Neuron (in vitro differentiated cells): Measurements from ENCODE around the gene ZBTB17.
"Not testable (repeated sequence)": the region's sequence is repeated elsewhere in the genome, so short reads cannot be mapped to it uniquely, and the experiment has no call there.

Experiments used
- H2AFZ ChIP-seq: one replicate; pipeline ENCODE4 v1.6.1; 2013; ENCODE audit warnings: low read depth, mild to moderate bottlenecking, inconsistent platforms, low read length, moderate library complexity
- H3K27me3 ChIP-seq: one replicate; pipeline ENCODE4 v1.6.1; 2013; ENCODE audit warnings: low read length; ENCODE audit not compliant: insufficient read depth
- H3K36me3 ChIP-seq: one replicate; pipeline ENCODE4 v1.6.1; 2013; ENCODE audit warnings: low read length; ENCODE audit not compliant: insufficient read depth
- H3K4me1 ChIP-seq: one replicate; pipeline ENCODE4 v1.6.1; 2013; ENCODE audit warnings: low read length; ENCODE audit not compliant: insufficient read depth
- H3K4me3 ChIP-seq: 2 replicates; pipeline ENCODE4 v1.5.1; 2013; ENCODE audit warnings: mild to moderate bottlenecking, low read length, moderate library complexity
- H3K9me3 ChIP-seq: one replicate; pipeline ENCODE4 v1.6.1; 2013; ENCODE audit warnings: low read length

ZBTB17 gene

DNA sequence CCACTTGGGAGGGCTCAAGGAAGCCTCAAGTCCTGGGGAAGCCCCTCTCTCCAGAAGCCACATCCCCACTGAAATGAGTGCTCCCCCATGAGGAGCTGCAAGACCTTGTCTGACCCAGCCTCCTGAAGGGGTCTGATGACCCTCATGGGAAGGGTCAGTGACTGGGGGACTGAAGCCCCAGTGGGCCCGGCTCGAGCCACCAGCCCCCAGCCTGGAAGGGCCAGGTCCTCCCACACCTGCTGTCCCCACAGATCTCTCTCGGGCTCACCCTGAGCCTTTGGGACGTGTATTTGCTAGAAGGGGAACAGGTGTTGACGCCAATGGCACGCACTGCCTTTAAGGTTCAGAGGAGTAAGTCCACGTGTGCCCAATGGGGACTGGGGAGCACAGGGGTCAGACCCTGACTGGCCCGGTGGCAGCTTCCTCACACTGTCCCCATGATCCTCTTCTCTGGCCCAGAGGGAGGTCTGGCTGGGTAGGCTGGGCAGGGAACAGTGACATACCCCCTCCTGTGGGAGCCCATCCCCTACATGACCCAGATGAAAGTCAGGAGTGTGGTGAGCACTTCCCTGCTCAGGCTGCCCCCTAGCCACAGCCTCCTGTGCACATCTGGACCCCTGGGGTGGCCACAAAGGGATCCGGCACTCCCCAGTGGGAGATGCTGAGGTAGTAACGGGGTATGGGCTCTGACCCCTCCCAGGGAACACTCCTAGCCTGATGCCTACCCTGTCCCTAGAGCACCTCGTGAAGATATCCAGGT lies 15.7 kb upstream of the ZBTB17 start:
- no peaks in the 10 kb centered on the region for H3K36me3 ChIP-seq
- H3K9me3 ChIP-seq: no peaks in the 10 kb centered on the region
- no peak overlapping the region for H2AFZ ChIP-seq
- H3K4me3 ChIP-seq: no peak overlapping the region
- H3K4me1 ChIP-seq: no peaks in the 10 kb centered on the region
- H3K27me3 ChIP-seq: no peaks in the 10 kb centered on the region

DNA sequence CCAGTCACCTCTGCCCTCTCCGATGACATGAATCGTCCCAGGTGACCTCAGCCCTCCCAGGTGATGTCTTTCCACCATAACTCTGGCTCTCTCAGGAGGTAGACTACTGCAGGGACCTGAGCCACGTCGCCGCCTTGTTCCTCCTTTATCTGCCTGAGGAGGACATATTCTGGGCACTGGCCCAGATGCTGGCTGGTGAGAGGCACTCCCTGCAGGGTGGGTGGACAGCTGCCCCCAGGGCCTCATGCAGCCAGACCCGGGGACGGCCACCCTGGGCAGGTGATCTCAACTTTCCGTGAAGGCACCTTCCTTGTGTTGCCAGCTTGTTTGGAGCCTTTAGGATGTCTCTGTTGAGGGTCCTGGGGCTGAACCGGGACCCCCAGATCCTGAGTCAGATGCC lies 13.9 kb upstream of the ZBTB17 start:
- Histone ChIP-seq H3K36me3 (no peaks in the 10 kb centered on the region), H3K9me3 (no peaks in the 10 kb centered on the region), H3K4me3 (no peak overlapping the region), H2AFZ (no peak overlapping the region), H3K27me3 (peaks cover 2% of the 10 kb centered on the region), H3K4me1 (no peaks in the 10 kb centered on the region)

DNA sequence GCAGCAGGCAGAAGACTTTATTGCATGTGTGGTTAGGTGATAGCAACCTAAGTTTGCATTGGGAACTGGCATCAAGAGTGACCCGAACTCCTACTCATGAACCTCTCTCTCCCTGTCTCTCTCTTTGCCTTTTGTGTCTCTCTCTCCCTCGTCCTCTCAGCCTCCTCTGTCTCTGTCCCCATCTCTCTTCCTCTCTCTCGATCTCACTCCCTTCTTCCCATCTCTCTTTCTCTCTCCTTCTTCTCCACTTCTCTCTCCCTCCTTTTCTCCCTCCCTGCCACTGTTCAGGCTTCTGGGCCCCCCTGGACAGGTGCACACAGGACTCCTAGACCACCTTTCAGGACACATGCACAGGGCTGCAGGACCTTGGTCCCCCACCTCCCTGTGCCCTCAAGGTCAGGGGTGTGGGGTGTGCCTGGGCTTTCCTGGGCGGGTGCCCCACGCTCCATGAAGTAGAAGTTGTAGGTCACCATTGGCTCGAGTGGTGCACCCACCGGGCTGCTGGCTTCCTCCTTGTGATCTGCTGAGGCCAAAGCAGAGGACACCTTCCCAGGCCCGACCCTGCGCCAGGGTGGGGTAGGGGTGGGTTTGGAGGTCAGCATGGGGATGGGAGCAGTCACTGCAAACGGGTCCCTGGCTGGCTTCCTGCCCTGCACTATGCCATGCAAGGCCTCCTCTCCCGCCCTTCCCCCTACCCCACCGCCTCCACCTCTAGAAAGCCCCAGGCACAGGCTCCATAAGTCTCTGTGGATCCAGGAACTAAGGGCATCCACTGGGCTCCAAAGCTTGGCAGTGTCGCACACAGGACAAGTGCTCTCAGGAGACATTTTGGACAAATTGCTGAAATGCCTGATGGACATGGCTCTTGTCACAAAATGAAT lies 13.2 kb upstream of the ZBTB17 start:
- Histone ChIP-seq H3K4me3 (no peak overlapping the region), H3K9me3 (no peaks in the 10 kb centered on the region), H2AFZ (no peak overlapping the region)

DNA sequence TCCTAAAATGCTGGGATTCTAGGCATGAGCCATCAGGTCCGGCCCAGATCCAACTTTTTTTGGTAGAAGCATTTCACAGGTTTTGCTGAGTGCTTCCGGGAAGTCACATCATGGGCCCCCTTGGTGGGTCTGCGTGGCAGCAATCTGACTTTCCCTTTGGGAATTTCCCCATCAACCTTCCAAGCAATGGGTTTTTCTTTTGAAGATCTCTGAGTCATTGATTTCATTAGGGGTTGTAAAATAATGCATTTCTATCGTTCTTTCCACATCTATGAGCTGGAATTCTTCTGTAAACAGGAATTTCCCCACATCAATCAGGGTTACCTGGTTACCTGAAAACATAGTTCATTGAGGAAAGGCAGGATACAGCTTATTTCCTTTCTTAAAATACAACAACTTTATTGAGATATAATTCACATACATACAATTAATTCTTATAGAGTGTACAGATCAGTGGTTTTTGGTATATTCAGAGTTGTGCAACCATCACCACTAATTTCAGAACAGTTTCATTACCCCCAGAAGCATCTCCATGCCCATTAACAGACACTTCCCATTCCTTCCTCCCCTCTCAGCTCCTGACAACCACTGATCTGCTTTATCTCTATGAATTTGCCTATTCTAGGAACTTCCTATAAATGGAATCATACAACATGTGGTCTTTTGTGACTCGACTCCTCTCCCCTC lies 9.9 kb upstream of the ZBTB17 start:
- Histone ChIP-seq H3K27me3 (peaks cover 2% of the 10 kb centered on the region), H2AFZ (no peak overlapping the region), H3K36me3 (no peaks in the 10 kb centered on the region), H3K4me3 (no peak overlapping the region), H3K4me1 (no peaks in the 10 kb centered on the region), H3K9me3 (no peaks in the 10 kb centered on the region)

More for the DNA sequence above, 13.2 kb upstream of the ZBTB17 start:
- Histone ChIP-seq H3K4me1 (no peaks in the 10 kb centered on the region), H3K36me3 (no peaks in the 10 kb centered on the region), H3K27me3 (peaks cover 2% of the 10 kb centered on the region)

DNA sequence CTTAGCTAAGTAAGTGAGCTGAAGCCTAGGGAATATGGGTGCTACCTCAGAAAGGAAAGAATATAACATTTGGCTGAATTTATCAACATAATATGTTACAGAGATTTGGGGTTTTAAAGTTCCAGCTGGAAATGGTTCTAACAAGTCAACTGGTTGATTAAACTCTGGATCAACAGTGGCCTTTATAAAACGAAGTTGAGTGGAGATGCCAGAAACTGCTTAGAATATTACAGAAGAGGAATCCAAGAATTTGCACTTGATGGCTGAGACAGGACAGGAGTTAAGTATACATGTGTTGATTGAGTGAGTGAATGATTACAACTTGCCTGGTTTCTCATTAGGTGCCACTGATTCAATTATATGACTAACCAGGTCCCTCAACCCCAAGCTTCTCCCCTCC lies 7.4 kb upstream of the ZBTB17 start:
- peaks cover 2% of the 10 kb centered on the region for H3K27me3 ChIP-seq
- no peak overlapping the region for H3K4me3 ChIP-seq
- no peak overlapping the region for H2AFZ ChIP-seq
- H3K9me3 ChIP-seq: no peaks in the 10 kb centered on the region
- no peaks in the 10 kb centered on the region for H3K36me3 ChIP-seq
- no peaks in the 10 kb centered on the region for H3K4me1 ChIP-seq

DNA sequence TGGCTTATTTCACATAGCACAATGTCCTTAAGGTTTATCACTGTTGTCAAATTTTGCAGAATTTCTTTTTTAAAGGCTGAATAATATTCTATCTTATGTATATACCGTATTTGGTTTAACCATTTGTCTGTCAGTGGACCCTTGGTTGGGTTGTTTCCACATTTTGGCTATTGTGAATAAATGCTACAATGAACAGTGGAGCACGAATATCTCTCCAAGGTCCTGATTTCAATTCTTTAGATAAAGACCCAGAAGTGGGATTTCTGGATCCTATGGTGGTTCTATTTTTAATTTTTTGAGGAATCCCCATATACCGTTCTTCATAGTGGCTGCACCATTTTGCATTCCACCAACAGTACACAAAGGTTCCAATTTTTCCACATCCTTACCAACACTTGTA lies 5.8 kb upstream of the ZBTB17 start:
- no peak overlapping the region for H2AFZ ChIP-seq
- H3K9me3 ChIP-seq: no peaks in the 10 kb centered on the region
- H3K4me1 ChIP-seq: peaks cover under 1% of the 10 kb centered on the region
- H3K4me3 ChIP-seq: no peak overlapping the region
- no peaks in the 10 kb centered on the region for H3K36me3 ChIP-seq
- peaks cover 2% of the 10 kb centered on the region for H3K27me3 ChIP-seq

DNA sequence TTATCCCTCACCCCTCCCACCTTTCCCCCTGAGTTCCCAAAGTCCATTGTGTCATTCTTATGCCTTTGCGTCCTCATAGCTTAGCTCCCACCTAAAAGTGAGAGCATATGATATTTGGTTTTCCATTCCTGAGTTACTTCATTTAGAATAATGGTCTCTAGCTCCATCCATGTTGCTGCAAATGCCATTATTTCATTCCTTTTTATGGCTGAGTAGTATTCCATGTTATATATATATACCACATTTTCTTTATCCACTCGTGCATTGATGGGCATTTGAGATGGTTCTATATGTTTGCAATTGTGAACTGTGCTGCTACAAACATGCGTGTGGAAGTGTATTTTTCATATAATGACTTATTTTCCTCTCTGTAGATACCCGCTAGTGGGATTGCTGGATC lies 2.0 kb upstream of the ZBTB17 start:
- not testable (repeated sequence) for H2AFZ ChIP-seq, H3K36me3 ChIP-seq, H3K9me3 ChIP-seq, H3K27me3 ChIP-seq, H3K4me3 ChIP-seq
- peaks cover 14% of the 10 kb centered on the region for H3K4me1 ChIP-seq

DNA sequence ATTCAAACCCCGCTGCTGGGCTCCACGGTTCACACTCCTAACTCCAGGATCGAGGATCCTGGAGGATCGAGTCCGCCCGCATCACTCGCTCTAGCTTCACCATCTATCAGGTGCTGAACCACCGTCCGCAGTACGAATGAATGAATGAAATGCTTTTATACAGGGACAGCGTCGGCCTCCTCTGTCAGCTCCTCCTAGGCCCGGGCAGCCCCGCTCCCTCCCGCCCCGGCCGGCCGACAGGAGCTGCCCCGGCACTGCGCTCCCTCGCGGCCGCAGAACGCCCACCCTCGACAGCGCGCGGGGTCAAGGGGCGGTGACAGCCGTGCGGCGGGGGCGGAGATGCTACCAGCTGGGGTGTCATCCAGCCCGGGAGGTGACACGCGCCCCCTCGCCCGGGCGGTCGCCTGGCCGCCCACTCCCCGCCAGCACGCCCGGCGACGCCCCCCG lies 520 bp downstream of the ZBTB17 start:
- peaks cover 21% of the 10 kb centered on the region for H3K36me3 ChIP-seq
- H3K4me3 ChIP-seq: peak overlapping the region; percentile 89
- no peaks in the 10 kb centered on the region for H3K27me3 ChIP-seq
- peak overlapping the region; percentile 93 for H2AFZ ChIP-seq
- peaks cover 14% of the 10 kb centered on the region for H3K4me1 ChIP-seq
- peaks cover 4% of the 10 kb centered on the region for H3K9me3 ChIP-seq

DNA sequence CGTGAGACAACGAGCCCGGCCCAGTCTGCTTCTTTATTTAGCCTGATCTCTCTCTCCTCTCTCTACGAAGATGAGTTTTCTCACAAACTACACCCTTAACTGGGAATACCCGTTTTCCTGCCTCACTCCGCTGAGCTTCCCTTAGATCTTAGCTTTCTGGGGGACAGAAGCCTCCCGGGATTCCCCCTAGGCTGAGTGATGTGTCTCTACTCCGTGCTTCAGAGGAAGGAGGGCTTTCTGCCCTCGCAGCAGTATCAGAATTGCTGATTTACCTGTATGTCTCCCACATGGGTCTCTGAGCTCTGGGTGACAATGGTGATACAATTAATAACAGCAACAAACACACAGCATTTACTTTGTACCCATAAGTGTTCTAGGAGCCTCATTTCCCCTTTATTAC lies 1.0 kb downstream of the ZBTB17 start:
- Histone ChIP-seq H3K9me3 (peaks cover 4% of the 10 kb centered on the region), H3K4me1 (peaks cover 14% of the 10 kb centered on the region), H3K27me3 (no peaks in the 10 kb centered on the region), H3K4me3 (peak overlapping the region; percentile 89), H2AFZ (peak overlapping the region; percentile 93), H3K36me3 (peaks cover 24% of the 10 kb centered on the region)

DNA sequence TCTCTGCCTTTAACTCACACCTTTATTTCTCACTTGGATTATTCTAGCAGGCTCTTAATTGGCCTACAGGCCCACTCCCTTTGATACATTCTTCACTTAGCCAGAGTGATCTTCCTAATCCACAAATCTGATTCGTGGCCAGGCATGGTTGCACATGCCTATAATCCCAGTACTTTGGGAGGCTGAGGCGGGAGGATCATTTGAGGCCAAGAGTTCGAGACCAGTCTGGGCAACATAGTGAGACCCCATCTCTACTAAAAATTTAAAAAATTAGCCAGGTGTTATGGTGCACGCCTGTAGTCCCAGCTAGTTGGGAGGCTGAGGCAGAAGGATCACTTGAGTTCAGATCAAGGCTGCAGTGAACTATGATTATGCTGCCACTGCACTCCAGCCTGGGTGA lies 2.1 kb downstream of the ZBTB17 start:
- Histone ChIP-seq H2AFZ (no peak overlapping the region), H3K27me3 (no peaks in the 10 kb centered on the region), H3K9me3 (peaks cover 13% of the 10 kb centered on the region), H3K4me1 (peaks cover 14% of the 10 kb centered on the region), H3K36me3 (peaks cover 34% of the 10 kb centered on the region), H3K4me3 (no peak overlapping the region)

DNA sequence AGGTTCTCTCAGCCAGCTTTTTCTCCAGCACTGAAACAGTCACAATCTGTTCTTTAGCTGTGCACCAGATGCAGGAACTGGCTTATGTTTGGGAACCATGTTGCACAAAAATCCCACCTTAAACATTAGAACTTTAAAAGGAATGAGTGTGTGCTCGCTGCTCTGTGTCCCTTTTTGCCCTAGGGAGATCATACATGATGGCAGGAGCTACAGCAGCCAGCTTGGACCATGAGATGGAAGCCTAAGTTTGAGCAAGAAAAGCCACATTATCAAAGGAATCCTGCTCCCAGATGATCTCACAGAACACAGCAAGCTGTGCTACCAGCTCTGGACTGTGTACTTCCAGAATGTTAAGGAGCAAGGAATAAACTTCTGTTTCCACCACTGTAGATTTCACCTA lies 3.5 kb downstream of the ZBTB17 start:
- no peak overlapping the region for H3K4me3 ChIP-seq
- no peaks in the 10 kb centered on the region for H3K27me3 ChIP-seq
- H3K4me1 ChIP-seq: peaks cover 14% of the 10 kb centered on the region
- peaks cover 16% of the 10 kb centered on the region for H3K9me3 ChIP-seq
- H3K36me3 ChIP-seq: peaks cover 46% of the 10 kb centered on the region
- H2AFZ ChIP-seq: no peak overlapping the region

DNA sequence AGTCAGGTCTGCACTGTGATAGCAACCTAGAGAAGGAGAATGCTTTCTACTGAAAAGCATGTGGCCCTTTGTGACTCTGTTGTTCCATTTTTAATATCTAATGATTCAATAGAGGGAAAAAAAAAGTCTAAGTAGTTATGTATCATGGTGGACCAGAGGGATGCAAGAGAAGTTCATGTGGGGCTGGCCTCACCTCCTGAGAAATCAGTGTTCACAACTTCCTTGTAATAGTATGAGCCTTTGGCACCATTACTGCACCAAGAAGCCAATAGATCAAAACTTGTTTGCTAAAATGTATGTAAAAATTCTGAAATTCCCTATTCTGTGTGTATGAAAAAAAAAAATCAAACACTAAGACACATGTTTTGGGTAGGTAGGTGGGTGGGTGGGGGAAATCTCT lies 5.0 kb downstream of the ZBTB17 start:
- H3K27me3 ChIP-seq: no peaks in the 10 kb centered on the region
- peaks cover 16% of the 10 kb centered on the region for H3K9me3 ChIP-seq
- no peak overlapping the region for H2AFZ ChIP-seq
- no peak overlapping the region for H3K4me3 ChIP-seq
- H3K4me1 ChIP-seq: peaks cover 8% of the 10 kb centered on the region
- H3K36me3 ChIP-seq: peaks cover 51% of the 10 kb centered on the region

DNA sequence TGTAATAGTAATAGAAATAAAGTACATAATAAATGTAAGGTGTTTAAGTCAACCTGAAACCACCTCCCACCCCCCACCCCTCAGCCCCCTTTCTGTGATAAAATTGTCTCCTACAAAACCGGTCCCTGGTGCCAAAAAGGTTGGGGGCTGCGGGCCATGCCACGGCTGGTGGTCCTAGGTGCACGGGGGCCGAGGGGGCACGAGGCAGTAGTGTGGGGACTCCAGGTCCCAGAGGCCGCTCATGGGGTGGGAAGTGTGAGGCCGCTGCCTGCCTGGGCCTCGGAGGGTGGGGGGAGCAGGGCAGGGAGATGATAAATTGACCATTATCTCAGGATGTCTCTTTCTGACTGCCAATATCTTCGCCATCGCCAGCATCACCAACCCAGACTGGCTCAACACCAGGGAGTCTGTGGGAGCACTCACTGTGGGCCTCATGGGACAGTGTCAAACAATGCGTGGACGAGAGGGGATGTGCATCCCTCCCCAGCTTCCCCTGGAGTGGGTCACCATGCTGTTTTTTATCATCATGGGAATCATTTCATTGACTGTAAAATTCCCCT lies 6.5 kb downstream of the ZBTB17 start:
- H3K36me3 ChIP-seq: peaks cover 58% of the 10 kb centered on the region
- H3K4me3 ChIP-seq: no peak overlapping the region
- H2AFZ ChIP-seq: no peak overlapping the region
- no peaks in the 10 kb centered on the region for H3K4me1 ChIP-seq
- H3K9me3 ChIP-seq: peaks cover 16% of the 10 kb centered on the region
- no peaks in the 10 kb centered on the region for H3K27me3 ChIP-seq
